Mesenchymal stem cell (in vitro differentiated cells and primary cell): ENCODE measurements around the gene PRR7.

Source experiments
- DNase-seq: peaks from one replicate; pipeline ENCODE4 v3.0.0-alpha.2; 2013
- H2AFZ ChIP-seq: one replicate; pipeline ENCODE4 v1.6.1; 2013; ENCODE audit warnings: low read depth, mild to moderate bottlenecking, control low read depth, inconsistent platforms, low read length, moderate library complexity
- H2AK5ac ChIP-seq: 2 replicates; pipeline ENCODE4 v1.6.1; 2013; ENCODE audit warnings: low read length, moderate library complexity, mild to moderate bottlenecking, inconsistent platforms; ENCODE audit not compliant: severe bottlenecking
- H2BK120ac ChIP-seq: one replicate; pipeline ENCODE4 v1.6.1; 2013; ENCODE audit warnings: low read depth, mild to moderate bottlenecking, inconsistent platforms, low read length, moderate library complexity
- H2BK12ac ChIP-seq, 2 experiments: one replicate each; pipeline ENCODE4 v1.6.1; 2013; ENCODE audit warnings: inconsistent platforms in 2 of 2, low read length in 2 of 2, mild to moderate bottlenecking in 2 of 2, moderate library complexity in 2 of 2, control low read depth in 1 of 2
- H2BK15ac ChIP-seq: one replicate; pipeline ENCODE4 v1.6.1; 2013; ENCODE audit warnings: mild to moderate bottlenecking, low read depth, inconsistent platforms; ENCODE audit not compliant: poor library complexity, severe bottlenecking
- H2BK5ac ChIP-seq: 2 replicates; pipeline ENCODE4 v1.6.1; 2013; ENCODE audit warnings: low read depth, mild to moderate bottlenecking, low read length, control low read depth, inconsistent platforms; ENCODE audit not compliant: poor library complexity, severe bottlenecking
- H3K14ac ChIP-seq, 2 experiments: one replicate each; pipeline ENCODE4 v1.6.1; 2013; ENCODE audit warnings: inconsistent platforms in 2 of 2, low read length in 2 of 2, control low read depth in 1 of 2, mild to moderate bottlenecking in 1 of 2, moderate library complexity in 1 of 2
- H3K18ac ChIP-seq, 2 experiments: one replicate each; pipeline ENCODE4 v1.6.1; 2013; ENCODE audit warnings: inconsistent platforms in 2 of 2, low read length in 2 of 2, control low read depth in 1 of 2, low read depth in 1 of 2, mild to moderate bottlenecking in 1 of 2
- H3K23ac ChIP-seq, 2 experiments: one replicate each; pipeline ENCODE4 v1.6.1; 2013; ENCODE audit warnings: inconsistent platforms in 2 of 2, low read length in 2 of 2, mild to moderate bottlenecking in 2 of 2, moderate library complexity in 2 of 2, control low read depth in 1 of 2
- H3K27ac ChIP-seq: 2 replicates; pipeline ENCODE4 v1.5.1; 2013; ENCODE audit warnings: mild to moderate bottlenecking, moderate library complexity, low read length, control low read depth, inconsistent platforms; ENCODE audit not compliant: poor library complexity, severe bottlenecking
- H3K27me3 ChIP-seq, 2 experiments: 2 replicates each; pipeline versions ENCODE4 v1.6.1 to v1.7.0; 2013; ENCODE audit warnings: low read length in 2 of 2, mild to moderate bottlenecking in 2 of 2, moderate library complexity in 2 of 2, control low read depth in 1 of 2, inconsistent platforms in 1 of 2; ENCODE audit not compliant: control insufficient read depth in 1 of 2, insufficient read depth in 1 of 2
- H3K36me3 ChIP-seq, 2 experiments: 2 replicates each; pipeline versions ENCODE4 v1.6.1 to v1.7.0; 2013; ENCODE audit warnings: low read length in 2 of 2, control low read depth in 1 of 2, inconsistent platforms in 1 of 2, low read depth in 1 of 2, mild to moderate bottlenecking in 1 of 2; ENCODE audit not compliant: insufficient read depth in 2 of 2, control insufficient read depth in 1 of 2
- H3K4ac ChIP-seq, 2 experiments: one replicate each; pipeline ENCODE4 v1.6.1; 2013; ENCODE audit warnings: inconsistent platforms in 2 of 2, low read length in 2 of 2, mild to moderate bottlenecking in 2 of 2, moderate library complexity in 2 of 2, control low read depth in 1 of 2, low read depth in 1 of 2
- H3K4me1 ChIP-seq: 2 replicates; pipeline ENCODE4 v1.6.1; 2013; ENCODE audit warnings: low read depth, low read length, control low read depth; ENCODE audit not compliant: control insufficient read depth, insufficient read depth
- H3K4me2 ChIP-seq: 2 replicates; pipeline ENCODE4 v1.6.1; 2013; ENCODE audit warnings: low read length, mild to moderate bottlenecking, inconsistent platforms; ENCODE audit not compliant: poor library complexity, severe bottlenecking
- H3K4me3 ChIP-seq, 2 experiments: 2 replicates each; pipeline versions ENCODE4 v1.5.1 to v1.7.0; 2013; ENCODE audit warnings: low read length in 2 of 2, mild to moderate bottlenecking in 2 of 2, control low read depth in 1 of 2, low read depth in 1 of 2; ENCODE audit not compliant: insufficient read depth in 1 of 2
- H3K79me1 ChIP-seq: replicated peaks from 2 replicates; pipeline ENCODE4 v1.6.1; 2013; ENCODE audit warnings: mild to moderate bottlenecking, control low read depth, low read length, inconsistent platforms; ENCODE audit not compliant: poor library complexity, severe bottlenecking
- H3K9ac ChIP-seq: 2 replicates; pipeline ENCODE4 v1.7.0; 2013; ENCODE audit warnings: mild to moderate bottlenecking, low read length, moderate library complexity
- H3K9me3 ChIP-seq: 2 replicates; pipeline ENCODE4 v1.7.0; 2013; ENCODE audit warnings: mild to moderate bottlenecking, low read length; ENCODE audit not compliant: control insufficient read depth
- H4K8ac ChIP-seq: one replicate; pipeline ENCODE4 v1.6.1; 2013; ENCODE audit warnings: inconsistent platforms, mild to moderate bottlenecking, low read length, moderate library complexity
- H4K91ac ChIP-seq: one replicate; pipeline ENCODE4 v1.6.1; 2013; ENCODE audit warnings: mild to moderate bottlenecking, low read length, inconsistent platforms
- WGBS: methylation state at CpG from one replicate; pipeline ENCODE4 v1.1.7; 2013; ENCODE audit warnings: mixed read lengths; 5-methylcytosine and 5-hydroxymethylcytosine counted together

Gene PRR7

GRCh38 chr5:177449140-177450061 lies 2.8 kb downstream of the PRR7 start:
- H3K9ac ChIP-seq = no peak overlapping the region
- peaks cover 0 to 20% of the 10 kb centered on the region in 2 experiments for H3K36me3 ChIP-seq
- peak overlapping the region in 1 of 2 experiments; percentile 11 for H2BK12ac ChIP-seq

GRCh38 chr5:177450667-177451424 lies 4.2 kb downstream of the PRR7 start:
- H3K9me3 ChIP-seq = no peaks in the 10 kb centered on the region
- no peak for DNase-seq
- H3K4me2 ChIP-seq = no peak overlapping the region
- no peak overlapping the region for H3K4ac ChIP-seq
- H2AFZ ChIP-seq = no peak overlapping the region
- H4K8ac ChIP-seq = no peak overlapping the region
- peaks cover 43% of the 10 kb centered on the region for H3K4me1 ChIP-seq
- H3K14ac ChIP-seq = no peak overlapping the region
- no peak overlapping the region for H3K18ac ChIP-seq
- H3K79me1 ChIP-seq = peaks cover 15% of the 10 kb centered on the region
- no peak overlapping the region for H3K27ac ChIP-seq
- peak overlapping the region in 1 of 2 experiments; percentile 34 for H2BK12ac ChIP-seq
- no peak overlapping the region for H2BK5ac ChIP-seq
- no peak overlapping the region for H3K23ac ChIP-seq
- H2AK5ac ChIP-seq = no peak overlapping the region
- H4K91ac ChIP-seq = no peak overlapping the region
- WGBS = 94% methylated on average over 10 of the region's 10 CpGs
- no peak overlapping the region for H2BK15ac ChIP-seq
- H3K27me3 ChIP-seq = no peaks in the 10 kb centered on the region
- peaks cover 0 to 24% of the 10 kb centered on the region in 2 experiments for H3K36me3 ChIP-seq
- H2BK120ac ChIP-seq = no peak overlapping the region
- H3K4me3 ChIP-seq = no peak overlapping the region
- no peak overlapping the region for H3K9ac ChIP-seq

More at GRCh38 chr5:177449140-177450061, 2.8 kb downstream of the PRR7 start:
- no peak overlapping the region for H2AFZ ChIP-seq
- H3K4me3 ChIP-seq = no peak overlapping the region
- no peak for DNase-seq
- no peak overlapping the region for H3K27ac ChIP-seq
- no peak overlapping the region for H2BK5ac ChIP-seq
- WGBS = 97% methylated on average over 18 of the region's 18 CpGs
- peaks cover 0 to 10% of the 10 kb centered on the region in 2 experiments for H3K27me3 ChIP-seq
- no peak overlapping the region for H3K14ac ChIP-seq
- H3K79me1 ChIP-seq = peaks cover 15% of the 10 kb centered on the region
- H3K4me2 ChIP-seq = no peak overlapping the region
- no peak overlapping the region for H3K18ac ChIP-seq
- no peak overlapping the region for H2AK5ac ChIP-seq
- no peak overlapping the region for H3K23ac ChIP-seq
- H3K4ac ChIP-seq = peak overlapping the region in 1 of 2 experiments; percentile 21
- peak overlapping the region; percentile 37 for H4K91ac ChIP-seq
- H2BK15ac ChIP-seq = no peak overlapping the region
- H4K8ac ChIP-seq = no peak overlapping the region
- H3K4me1 ChIP-seq = peaks cover 36% of the 10 kb centered on the region
- H2BK120ac ChIP-seq = no peak overlapping the region
- no peaks in the 10 kb centered on the region for H3K9me3 ChIP-seq

- Histone ChIP-seq H3K9me3 (no peaks in the 10 kb centered on the region), H3K27me3 (no peaks in the 10 kb centered on the region), H3K9ac (no peak overlapping the region), H3K4ac (no peak overlapping the region), H4K91ac (no peak overlapping the region), H3K4me2 (no peak overlapping the region), H2BK120ac (no peak overlapping the region), H3K23ac (no peak overlapping the region), H2BK12ac (no peak overlapping the region), H2AK5ac (no peak overlapping the region), H3K79me1 (peaks cover 16% of the 10 kb centered on the region), H3K14ac (no peak overlapping the region), H3K4me3 (no peak overlapping the region), H2BK5ac (no peak overlapping the region), H4K8ac (no peak overlapping the region), H2AFZ (no peak overlapping the region), H3K36me3 (peaks cover 14 to 42% of the 10 kb centered on the region in 2 experiments), H3K27ac (no peak overlapping the region), H3K18ac (no peak overlapping the region), H3K4me1 (peaks cover 40% of the 10 kb centered on the region), H2BK15ac (no peak overlapping the region)
- WGBS = 89% methylated on average over 16 of the region's 17 CpGs
- DNase-seq = peak; percentile 12
Measured at GRCh38 chr5:177452688-177453638, 6.3 kb downstream of the PRR7 start.
